ENCODE data around the gene TUT1. TPM values are rescaled to one million over a fixed set of nuclear protein-coding genes. Genes with fewer than 3 reads are reported as not detected.

TUT1 gene
- total RNA-seq, 1 experiment from 2014 or later, result 39.3 TPM

- intact Hi-C loops (cut with micrococcal nuclease; ENCODE audit: unreplicated experiment), result no loop called here
- ChIA-PET CTCF (interaction anchor here (0.6 to 1.4 kb wide), 3 partner anchors 38 to 175 kb away, joined by 3 to 7 read pairs (median 5); no protein-coding TSS in a partner anchor), POLR2A (ENCODE audit: unreplicated experiment) (interaction anchor here (0.6 to 1.0 kb wide), 8 partner anchors 25 to 899 kb away, joined by 3 to 15 read pairs (median 4); partner anchors contain the start of genes INTS5 and UQCC3)
- H3K79me2 ChIP-seq (ENCODE audit: low read depth), result peaks cover 38% of the 10 kb centered on the region
- H2AFZ ChIP-seq, result no peak overlapping the region
- H3F3A ChIP-seq (ENCODE audit: insufficient read depth, low read depth), result peaks cover 60% of the 10 kb centered on the region
- H3K4me1 ChIP-seq (replicated peaks; ENCODE audit: insufficient read depth), result peaks cover 17% of the 10 kb centered on the region
- no peak for TF ChIP-seq EZH2 (IDR thresholded peaks at IDR 0.05; ENCODE audit: low read depth)
- no peak for TF ChIP-seq CTCF (conservative IDR thresholded peaks at IDR 0.05)
- peak; percentile 88 to 96 for DNase-seq
- no peak overlapping the region for H3K27ac ChIP-seq
- no peaks in the 10 kb centered on the region for H3K9me3 ChIP-seq (ENCODE audit: insufficient read depth, low read depth)
- H3K36me3 ChIP-seq (ENCODE audit: low read depth), result peaks cover 15% of the 10 kb centered on the region
- H3K27me3 ChIP-seq (ENCODE audit: insufficient read depth, low read depth), result no peaks in the 10 kb centered on the region
- H3K4me2 ChIP-seq, result peak overlapping the region; percentile 94
- peak overlapping the region; percentile 95; the same call in 1 of the 2 replicates for H3K4me3 ChIP-seq
- no peaks in the 10 kb centered on the region for H3K9me2 ChIP-seq (ENCODE audit: insufficient read depth)
- no TSS peak for BruUV-seq (replicated peaks)
- no peaks in the 10 kb centered on the region; the same call in 1 of the 2 replicates for H4K20me1 ChIP-seq (ENCODE audit: insufficient read depth)
Observed at GRCh38 chr11:62599069-62599696, 7.9 kb upstream of the TUT1 start.

DNA sequence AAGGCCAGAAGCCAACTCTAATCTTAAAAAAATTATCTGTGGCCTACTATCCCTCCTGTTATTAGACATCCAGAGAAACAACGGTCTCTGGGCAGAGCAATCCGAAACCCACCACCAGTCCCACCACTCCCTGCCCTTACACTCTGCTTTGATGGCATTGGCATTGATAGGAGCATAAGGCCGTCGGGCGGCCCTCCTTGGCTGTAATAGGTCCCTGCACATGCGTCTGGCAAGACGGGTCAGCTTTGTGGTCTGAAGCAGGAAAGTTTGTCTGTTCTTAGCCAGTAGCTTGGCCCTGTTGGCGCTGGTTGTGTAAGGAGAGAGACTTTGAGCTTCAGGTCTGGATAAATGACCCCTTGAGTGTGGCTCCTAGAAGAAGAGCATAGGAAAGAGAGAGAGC, 3.8 kb upstream of the TUT1 start:
- POLR2A ChIA-PET (ENCODE audit: unreplicated experiment), result no interaction called here
- Histone ChIP-seq H4K20me1 (ENCODE audit: insufficient read depth) (no peaks in the 10 kb centered on the region; the same call in 1 of the 2 replicates), H3K4me1 (replicated peaks; ENCODE audit: insufficient read depth) (peaks cover 34% of the 10 kb centered on the region), H3K27me3 (ENCODE audit: insufficient read depth, low read depth) (no peaks in the 10 kb centered on the region), H3K4me3 (no peak overlapping the region), H3K36me3 (ENCODE audit: low read depth) (peaks cover 15% of the 10 kb centered on the region), H3F3A (ENCODE audit: insufficient read depth, low read depth) (peaks cover 68% of the 10 kb centered on the region), H3K27ac (no peak overlapping the region), H2AFZ (no peak overlapping the region), H3K4me2 (no peak overlapping the region), H3K9me3 (ENCODE audit: insufficient read depth, low read depth) (no peaks in the 10 kb centered on the region), H3K9me2 (ENCODE audit: insufficient read depth) (no peaks in the 10 kb centered on the region), H3K79me2 (ENCODE audit: low read depth) (peaks cover 35% of the 10 kb centered on the region)
- DNase-seq, result no peak
- intact Hi-C loops (cut with micrococcal nuclease; ENCODE audit: unreplicated experiment), result no loop called here
- TF ChIP-seq EZH2 (IDR thresholded peaks at IDR 0.05; ENCODE audit: low read depth) (no peak), CTCF (conservative IDR thresholded peaks at IDR 0.05) (no peak)
- CTCF ChIA-PET, result no interaction called here
- BruUV-seq (replicated peaks), result no TSS peak

DNA sequence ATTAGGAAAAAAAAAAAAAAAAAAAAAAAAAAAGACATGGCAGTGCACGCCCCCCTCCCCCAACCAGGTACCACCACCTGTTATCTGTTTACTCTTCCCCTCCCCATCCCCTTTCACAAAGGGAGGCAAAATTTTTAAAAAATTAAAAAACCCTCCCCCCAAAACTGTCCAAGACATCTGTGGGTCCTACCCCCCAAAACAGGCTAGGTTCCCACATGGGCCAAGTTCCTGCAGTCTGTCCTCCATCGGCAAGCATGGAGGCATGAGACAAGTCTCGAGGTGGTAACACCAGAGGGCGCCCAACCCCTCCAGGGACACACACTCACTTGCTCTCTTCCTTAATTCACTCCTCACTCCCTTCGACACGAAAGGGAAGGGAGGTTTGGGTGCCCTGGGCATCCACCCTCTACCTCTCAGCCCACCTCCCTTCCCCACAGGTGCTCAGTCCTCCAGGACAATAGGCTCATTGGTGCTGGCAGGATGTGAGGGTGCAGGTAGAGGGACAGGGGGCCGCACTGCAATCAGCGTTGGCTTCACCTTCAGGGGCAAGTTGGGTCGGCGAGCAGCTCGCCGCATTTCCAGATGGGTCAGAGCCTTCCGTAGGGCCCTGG, 2.2 kb upstream of the TUT1 start:
- intact Hi-C loops (cut with micrococcal nuclease; ENCODE audit: unreplicated experiment), result loop anchor here (2.0 to 5.0 kb wide), 5 partner anchors 41 to 269 kb away; partner anchors contain the start of genes C11orf98, CSKMT, HNRNPUL2 and POLR2G
- no peak overlapping the region for H3K27ac ChIP-seq
- H4K20me1 ChIP-seq (ENCODE audit: insufficient read depth), result no peaks in the 10 kb centered on the region
- peaks cover 30% of the 10 kb centered on the region for H3K4me1 ChIP-seq (replicated peaks; ENCODE audit: insufficient read depth)
- ChIA-PET CTCF (interaction anchor here (0.7 kb wide), 2 partner anchors 123 to 270 kb away, joined by 3 to 8 read pairs; no protein-coding TSS in a partner anchor), POLR2A (ENCODE audit: unreplicated experiment) (no interaction called here)
- H2AFZ ChIP-seq, result no peak overlapping the region
- H3K4me2 ChIP-seq, result no peak overlapping the region
- TF ChIP-seq EZH2 (IDR thresholded peaks at IDR 0.05; ENCODE audit: low read depth) (no peak), CTCF (conservative IDR thresholded peaks at IDR 0.05) (peak; percentile 69)
- H3K4me3 ChIP-seq, result no peak overlapping the region
- no peaks in the 10 kb centered on the region for H3K9me3 ChIP-seq (ENCODE audit: insufficient read depth, low read depth)
- peaks cover 69% of the 10 kb centered on the region for H3F3A ChIP-seq (ENCODE audit: insufficient read depth, low read depth)
- peak; percentile 60 to 76 for DNase-seq
- no TSS peak for BruUV-seq (replicated peaks)
- no peaks in the 10 kb centered on the region for H3K9me2 ChIP-seq (ENCODE audit: insufficient read depth)
- peaks cover 36% of the 10 kb centered on the region for H3K79me2 ChIP-seq (ENCODE audit: low read depth)
- H3K36me3 ChIP-seq (ENCODE audit: low read depth), result peaks cover 20% of the 10 kb centered on the region
- H3K27me3 ChIP-seq (ENCODE audit: insufficient read depth, low read depth), result no peaks in the 10 kb centered on the region
